Inflammatory macrophage treated with lipopolysaccharide for 4 hours (primary cell): ENCODE results near the gene TPD52L1.
"Not testable (repeated sequence)": the region's sequence is repeated elsewhere in the genome, so short reads cannot be mapped to it uniquely, and the experiment has no call there.

Experiments used
- DNase-seq: peaks from one replicate; pipeline ENCODE4 v3.0.0-alpha.2; 2020

The TPD52L1 gene, protein sequence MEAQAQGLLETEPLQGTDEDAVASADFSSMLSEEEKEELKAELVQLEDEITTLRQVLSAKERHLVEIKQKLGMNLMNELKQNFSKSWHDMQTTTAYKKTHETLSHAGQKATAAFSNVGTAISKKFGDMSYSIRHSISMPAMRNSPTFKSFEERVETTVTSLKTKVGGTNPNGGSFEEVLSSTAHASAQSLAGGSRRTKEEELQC

DNA sequence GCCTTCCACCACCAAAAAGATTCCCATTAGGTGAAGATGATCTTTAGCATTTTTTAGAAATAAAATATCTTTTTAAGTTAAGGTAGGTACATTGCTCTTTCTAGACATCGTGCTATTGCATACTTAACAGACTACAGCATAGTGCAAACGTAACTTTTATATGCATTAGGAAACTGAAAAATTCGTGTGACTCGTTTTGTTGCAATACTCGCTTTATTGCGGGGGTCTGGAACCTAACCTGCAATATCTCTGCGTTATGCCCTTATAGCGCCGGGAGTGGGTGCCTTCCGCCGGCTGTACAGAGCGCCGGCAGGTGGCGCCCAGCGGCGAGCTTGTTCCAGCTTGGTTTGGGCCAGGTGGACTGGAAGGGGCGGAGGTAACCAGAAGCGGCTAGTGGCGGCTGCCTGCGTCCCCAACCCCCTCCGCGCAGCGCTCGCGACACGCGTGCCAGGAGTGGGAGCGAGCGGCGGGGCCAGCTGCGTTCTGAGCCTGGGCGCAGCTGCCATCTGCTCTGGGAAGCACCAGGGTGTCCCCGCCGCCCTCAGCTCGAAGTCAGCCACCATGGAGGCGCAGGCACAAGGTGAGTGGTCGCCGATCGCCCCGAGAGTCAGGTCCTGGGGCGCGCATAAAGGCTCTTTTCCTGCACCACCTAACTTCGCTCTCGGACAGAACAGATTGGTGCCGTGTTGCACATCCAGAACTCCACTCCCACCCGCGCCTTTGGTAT lies at the start of gene TPD52L1:
Gene TPD52L1 (plus strand): TSS at position 383 of the 727 bp plus-strand sequence. CDS start 179 bp downstream, at position 562.
- DNase-seq, result peak; percentile 42

DNA sequence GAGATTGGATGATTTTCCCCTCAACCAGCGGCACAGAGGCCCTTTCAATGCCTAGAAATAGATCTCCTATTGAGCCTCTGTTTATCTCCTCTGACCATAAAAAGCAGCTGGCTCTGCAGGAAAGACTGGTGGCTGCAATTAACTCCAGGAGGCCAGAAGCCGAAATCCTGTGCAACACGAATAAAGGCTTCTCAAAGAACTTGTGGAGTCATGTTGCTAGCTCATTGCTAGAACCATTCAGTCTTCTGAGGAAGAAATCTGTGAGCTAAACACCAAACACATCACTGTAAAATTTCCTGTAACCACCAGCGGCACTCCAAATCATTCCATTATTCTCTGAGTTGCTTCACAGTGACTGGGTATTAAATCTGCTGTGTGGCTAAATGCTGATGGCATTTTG lies 49.1 kb upstream of the TPD52L1 start:
- DNase-seq, result no peak

DNA sequence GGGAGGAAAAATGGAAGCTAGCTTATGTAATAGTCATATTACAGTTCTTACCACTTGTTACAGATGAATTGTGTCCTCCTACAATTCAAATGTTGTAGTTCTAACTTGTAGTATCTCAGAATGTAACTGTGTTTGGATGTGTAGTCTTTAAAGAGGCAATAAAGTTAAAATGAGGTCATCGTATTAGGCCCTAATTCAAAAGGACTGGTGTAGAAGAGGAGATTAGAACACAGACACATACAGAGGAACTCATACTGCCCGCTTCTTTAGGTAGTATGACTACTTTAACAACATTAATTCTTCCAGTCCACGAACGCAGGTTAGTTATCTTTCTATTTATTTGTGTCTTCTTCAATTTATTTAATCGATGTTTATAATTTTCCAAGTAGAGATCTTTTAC lies 46.5 kb upstream of the TPD52L1 start:
- no peak for DNase-seq

DNA sequence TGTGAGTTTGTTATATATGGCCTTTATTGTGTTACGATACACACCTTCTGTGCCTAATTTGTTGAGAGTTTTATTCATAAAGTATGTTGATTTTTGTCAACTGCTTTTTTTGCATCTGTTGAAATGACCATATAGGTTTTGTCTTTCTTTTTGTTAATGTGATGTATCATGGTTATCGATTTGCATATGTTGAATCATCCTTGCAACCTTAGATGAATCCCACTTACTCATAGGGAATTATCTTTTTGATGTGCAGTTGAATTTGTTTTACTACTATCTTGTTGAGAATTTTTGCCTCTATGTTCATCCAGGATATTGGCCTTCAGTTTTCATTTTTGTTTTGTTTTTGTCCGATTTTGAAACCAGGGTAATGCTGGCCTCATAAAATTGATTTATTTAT lies 45.7 kb upstream of the TPD52L1 start:
- DNase-seq, result no peak

DNA sequence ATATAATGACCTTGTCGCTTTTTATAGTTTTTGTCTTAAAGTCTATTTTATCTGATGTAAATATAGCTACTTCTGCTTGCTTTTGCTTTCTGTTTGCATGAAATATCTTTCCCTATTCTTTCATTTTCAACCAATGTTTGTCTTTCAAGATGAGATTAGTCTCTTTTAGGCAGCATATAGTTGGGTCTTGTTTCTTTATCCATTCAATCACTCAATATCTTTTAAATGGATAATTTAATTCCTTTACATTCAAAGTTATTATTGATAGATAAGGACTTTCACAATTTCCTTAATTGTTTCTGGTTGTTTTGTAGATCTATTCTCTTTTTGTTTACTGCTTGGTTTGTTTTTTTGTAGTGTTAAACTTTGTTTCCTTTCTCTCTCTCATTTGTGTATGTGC lies 43.5 kb upstream of the TPD52L1 start:
- no peak for DNase-seq

DNA sequence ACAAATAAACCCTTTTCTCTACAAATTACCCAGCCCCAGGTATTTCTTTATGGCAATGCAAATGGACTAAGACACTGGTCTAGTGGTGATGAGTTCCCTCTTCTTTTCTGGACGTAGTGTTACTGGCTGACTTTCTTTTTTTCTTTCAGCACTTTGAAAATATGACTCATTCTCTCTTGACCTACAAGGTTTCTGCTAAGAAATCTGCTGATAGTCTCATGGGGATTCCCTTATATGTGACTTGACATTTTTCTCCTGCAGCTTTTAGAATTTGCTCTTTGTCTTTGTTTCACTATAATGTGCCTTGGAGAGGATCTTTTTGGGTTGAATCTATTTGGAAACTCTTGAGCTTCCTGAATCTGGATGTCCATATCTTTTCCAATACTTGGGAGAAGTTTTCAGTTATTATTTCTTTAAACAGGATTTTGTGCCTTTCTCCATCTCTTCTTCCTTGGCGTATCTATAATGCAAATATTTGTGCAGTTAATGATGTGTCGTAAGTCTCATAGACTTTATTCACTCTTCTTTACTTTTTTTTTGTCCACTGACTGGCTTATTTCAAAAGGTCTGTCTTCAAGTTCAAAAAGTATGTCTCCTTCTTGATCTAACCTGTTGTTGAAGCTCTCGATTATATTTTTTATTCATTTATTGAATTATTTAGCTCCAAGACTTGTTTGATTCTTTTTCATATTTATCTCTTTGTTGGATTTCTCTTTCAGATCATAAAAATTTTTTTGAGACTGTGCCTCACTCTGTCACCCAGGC lies 42.2 kb upstream of the TPD52L1 start:
- DNase-seq, result no peak

DNA sequence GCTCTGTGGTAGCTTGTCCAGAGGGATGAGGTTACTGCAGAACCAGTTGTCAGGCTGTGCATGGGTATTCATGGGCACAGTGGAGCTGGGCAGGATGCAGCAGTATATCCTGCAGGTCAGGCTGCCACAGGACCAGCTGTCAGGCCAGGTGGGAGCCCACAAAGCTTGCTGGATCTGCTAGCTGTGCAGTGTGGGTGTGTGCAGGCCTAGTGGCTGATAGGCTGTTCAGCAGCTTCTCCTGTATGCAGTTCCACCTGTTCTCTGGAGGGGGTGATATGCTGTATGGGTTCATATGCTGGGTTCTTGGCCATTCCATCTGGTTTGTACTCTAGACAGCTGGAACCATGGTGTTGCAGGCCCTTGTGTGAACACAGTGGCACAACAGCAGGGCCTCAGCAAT lies 40.6 kb upstream of the TPD52L1 start:
- no peak for DNase-seq

DNA sequence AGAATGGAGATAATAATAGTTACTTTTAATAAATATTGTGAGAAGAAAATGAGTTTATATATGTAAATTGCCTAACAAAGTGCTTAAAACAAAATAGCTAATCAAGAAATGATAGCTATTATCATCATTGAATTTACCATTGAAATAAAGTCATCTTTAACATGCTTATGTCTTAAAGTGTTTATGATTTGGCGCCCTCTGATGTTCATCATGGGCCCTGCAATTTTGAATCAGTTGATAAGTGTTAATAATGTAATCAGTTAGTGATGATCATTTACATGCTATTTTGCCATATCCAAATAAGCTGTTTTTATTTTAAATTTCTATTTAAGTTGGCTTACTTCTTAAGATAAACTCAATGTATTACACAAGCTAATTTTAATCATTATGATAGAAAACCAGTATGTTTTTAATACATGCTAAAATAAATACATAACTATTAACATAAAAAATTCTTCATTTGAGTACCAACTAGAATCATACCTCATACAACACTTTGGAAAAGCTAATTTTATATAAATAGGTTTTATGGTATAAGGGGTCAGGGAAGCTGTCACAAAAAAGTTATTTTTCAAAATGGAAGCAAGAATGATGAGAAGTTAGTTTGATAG lies 39.2 kb upstream of the TPD52L1 start:
- peak; percentile 72 for DNase-seq

DNA sequence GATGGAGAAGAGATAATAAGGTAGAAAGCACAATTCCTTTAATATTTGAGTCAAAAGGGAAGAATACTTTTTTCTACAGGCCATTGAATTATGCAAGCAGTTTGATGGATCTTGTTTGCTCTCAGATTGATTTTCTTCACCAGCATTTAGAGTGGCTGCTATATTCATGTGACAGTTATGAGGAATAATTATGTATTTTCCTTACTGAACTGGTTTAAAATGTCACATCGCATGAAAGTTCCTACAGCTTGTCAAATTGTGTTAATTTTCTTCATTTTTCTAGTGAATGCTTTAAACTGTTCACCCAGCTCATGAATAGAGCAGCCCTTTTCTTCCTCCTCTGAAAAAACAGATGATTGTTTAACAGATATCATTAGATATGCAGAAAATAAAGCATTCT lies 37.4 kb upstream of the TPD52L1 start:
- no peak for DNase-seq

DNA sequence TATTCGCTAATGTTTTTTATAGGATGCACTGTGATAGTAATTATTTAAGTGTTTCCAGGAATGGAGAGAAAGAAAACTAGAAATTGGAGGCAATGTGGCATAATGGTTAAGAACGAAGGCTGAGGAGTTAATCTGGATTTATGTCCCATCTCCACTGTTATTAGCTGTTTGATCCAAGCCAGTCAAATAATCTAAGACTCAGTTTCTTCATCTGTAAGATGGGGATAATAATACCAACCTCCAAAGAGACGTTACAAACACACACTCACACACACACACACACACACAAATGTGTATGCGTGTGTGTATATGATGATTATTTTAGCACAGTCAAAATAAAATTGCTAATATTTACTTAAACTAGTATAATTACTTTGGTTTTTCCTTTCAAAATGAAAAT lies 36.9 kb upstream of the TPD52L1 start:
- no peak for DNase-seq

DNA sequence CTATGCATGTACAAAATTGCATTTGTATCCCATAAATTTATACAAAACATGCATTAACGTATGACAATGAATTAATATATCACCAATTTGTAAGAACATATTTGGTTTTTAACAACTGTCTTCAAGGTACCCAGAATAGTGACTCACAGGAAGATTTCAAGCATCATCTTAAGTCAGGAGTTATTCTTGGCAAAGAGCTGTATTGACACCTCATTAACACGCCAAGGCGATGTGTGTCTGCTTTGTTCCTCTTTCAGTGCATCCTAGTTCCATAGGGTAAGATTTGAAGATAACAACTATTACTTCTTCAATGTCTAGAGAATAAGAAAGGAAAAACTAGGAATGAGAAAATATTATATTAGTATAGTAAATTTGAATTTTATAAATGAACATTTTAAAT lies 35.8 kb upstream of the TPD52L1 start:
- DNase-seq, result no peak

DNA sequence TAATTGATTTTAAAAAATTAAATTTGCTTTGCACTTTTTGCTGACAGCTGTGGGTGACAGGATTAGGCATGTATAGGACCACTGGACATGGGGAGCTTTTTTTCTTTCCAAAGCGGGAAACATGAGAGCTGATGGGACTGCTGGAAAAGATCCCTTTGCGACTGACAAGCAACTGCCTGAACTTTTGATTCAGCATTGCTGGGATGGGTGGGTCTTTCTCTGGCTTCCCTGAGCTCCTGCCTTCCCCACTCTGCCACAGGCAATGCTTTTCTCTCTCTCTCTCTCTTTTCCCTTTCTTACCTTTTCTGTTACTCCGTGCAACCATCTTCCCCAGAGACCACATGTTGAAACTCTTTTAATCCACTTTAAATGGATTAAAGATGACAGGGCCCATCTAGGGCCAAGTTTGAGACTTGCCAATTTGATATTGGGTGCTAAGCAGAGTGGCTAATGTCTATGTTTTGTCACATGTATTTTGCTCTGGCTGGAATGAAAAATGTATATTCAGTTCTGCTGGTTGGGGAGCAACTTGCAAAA lies 33.5 kb upstream of the TPD52L1 start:
- DNase-seq, result no peak

DNA sequence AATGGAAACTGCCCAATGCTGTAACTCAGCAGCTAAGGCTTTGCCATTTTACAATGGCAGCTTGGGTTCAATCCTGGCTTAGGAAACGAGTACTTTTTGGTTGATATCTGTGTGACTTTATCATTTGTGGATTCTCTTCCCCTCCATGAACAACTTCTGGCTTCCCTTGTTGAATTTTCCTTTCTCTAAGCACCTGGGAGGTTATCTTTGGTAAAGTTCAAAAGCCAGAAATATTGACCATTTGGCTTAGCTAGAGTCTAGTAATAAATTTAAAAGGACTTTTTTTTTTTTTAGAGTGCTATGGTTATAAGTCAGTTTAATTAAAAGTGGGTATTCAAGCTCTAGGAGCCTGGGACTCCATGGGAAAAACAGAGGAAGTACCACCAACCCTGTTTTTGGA lies 31.7 kb upstream of the TPD52L1 start:
- DNase-seq, result no peak

DNA sequence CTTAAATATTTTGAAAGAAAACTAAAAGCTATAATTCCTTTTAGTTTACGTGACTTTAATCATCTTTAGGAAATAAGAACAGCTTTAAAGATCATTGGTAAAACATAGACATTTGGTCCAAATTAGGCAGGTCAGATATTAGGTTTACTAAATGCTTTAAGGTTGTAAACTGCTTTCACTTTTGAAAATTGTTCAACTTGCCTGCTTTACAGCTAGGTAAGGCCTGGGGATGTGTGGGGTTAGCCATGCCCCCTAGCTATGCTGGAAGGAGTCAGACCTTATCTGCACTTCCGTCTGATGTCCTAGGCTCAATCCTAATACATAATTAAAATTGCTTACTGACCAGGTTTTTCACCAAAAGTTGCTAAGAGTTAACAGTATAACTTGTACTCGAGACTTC lies 30.5 kb upstream of the TPD52L1 start:
- no peak for DNase-seq

DNA sequence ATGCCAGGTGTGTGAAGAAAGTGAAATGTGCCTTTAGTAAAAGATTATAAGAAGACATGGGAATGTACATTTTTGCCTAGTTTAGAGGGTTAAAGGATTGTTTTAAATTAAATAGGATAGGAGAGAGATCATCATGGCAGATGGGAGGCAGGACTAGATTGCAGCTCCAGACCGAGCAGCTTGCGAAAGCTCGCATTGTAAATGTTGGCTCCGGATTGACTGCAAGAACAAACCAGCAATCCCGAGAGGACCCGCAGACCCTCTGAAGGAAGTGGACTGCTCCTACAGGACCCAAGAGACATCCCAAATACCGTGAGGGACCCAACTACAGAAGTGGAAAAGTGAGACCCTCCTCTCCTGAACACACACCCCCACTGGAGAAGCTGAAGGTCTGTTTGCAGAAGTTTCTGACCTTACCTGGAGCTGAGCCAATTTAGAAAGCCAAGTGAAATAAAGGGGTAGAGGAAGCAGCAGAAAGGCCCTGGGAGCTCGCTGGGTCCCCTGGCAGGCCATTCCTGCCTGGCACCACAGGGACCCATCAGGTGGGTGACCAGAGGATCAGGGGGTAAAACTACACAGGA lies 30.0 kb upstream of the TPD52L1 start:
- no peak for DNase-seq

DNA sequence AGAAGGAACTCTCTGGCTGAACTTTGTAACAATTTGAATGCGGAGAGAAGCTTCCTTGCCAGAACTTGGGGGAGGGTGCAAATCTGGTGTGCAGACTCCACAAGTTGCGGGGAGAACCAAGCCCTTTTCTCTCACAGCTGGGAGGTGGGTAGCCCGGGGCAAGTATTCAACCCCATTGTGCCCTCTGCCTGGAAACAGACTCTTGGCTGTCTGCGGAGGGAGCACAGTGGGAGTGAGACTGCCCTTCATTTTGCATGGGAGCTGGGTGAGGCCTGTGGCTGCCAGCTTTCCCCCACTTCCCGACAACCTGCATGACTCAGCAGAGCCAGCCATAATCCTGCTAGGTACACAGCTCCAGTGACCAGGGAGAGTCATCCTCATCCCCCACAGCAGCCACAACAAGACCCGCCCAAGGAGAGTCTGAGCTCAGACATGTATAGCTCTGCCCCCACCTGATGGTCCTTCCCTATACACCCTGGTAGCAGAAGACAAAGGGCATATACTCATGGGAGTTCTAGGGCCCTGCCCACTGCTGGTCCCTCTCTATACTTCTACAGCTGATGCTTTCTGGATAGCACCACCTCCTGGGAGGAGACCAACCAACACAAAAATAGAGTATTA lies 29.4 kb upstream of the TPD52L1 start:
- DNase-seq, result no peak

DNA sequence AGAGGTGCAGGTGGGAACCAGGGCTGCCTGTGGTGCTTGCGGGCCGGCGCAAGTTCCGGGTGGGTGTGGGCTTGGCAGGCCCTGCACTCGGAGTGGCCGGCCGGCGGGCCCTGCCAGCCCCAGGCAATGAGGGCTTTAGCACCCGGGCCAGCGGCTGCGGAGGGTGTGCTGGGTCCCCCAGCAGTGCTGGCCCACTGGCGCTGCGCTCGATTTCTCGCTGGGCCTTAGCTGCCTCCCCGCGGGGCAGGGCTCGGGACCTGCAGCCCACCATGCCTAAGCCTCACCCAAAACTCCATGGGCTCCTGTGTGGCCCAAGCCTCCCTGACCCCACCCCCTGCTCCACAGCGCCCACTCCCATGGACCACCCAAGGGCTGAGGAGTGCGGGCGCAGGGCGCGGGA lies 27.7 kb upstream of the TPD52L1 start:
- not testable (repeated sequence) for DNase-seq

DNA sequence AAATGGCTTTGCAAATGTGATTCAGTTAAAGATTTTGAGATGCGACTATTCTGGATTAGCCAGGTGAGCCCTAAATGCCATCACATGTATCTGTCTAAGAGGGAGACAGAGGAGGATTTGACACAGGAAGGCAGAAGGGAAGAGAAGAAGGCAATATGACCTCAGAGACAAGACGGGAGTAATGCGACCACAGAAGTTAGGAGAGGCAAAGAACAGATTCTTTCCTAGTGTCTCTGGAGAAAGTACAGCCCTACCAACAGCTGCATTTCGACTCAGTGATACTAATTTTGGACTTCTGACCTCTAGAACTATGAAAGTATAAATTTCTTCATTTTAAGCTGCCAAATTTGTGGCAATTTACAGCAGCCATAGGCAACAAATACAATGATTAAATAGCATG lies 24.2 kb upstream of the TPD52L1 start:
- DNase-seq, result no peak

DNA sequence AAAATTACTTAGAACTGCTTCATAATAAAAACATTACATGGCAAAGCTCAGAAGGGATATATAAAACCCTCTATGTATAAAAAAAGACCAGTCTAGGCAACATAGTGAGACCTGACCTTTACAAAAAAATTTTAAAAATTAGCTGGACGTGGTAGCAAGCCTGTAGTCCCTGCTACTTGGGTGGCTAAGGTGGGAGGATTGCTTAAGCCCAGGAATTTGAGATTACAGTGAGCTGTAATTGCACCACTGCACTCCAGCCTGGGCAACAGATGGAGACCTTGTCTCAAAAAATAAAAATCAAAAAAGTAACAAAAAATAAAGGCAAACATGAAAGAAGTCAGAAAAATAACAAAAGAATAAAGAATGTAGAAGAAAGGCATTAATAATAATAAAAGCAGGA lies 21.5 kb upstream of the TPD52L1 start:
- DNase-seq, result no peak

DNA sequence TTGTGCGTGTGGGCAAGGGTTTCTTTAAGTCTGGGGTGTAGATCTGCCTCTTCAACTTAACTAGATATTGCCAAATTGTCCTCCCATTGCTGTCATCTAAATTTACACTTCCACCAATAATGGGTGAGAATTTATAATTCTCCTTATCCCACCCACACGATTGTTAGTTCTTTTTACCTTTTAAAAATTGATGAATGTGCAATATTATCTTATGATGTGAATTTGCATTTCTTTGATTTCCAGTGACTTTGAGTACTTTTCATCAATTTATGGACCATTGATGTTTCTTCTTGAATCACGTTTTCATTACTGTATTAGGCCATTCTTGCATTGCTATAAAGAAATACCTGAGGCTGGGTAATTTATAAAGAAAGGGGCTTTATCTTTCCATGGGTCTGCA lies 17.2 kb upstream of the TPD52L1 start:
- DNase-seq, result no peak

DNA sequence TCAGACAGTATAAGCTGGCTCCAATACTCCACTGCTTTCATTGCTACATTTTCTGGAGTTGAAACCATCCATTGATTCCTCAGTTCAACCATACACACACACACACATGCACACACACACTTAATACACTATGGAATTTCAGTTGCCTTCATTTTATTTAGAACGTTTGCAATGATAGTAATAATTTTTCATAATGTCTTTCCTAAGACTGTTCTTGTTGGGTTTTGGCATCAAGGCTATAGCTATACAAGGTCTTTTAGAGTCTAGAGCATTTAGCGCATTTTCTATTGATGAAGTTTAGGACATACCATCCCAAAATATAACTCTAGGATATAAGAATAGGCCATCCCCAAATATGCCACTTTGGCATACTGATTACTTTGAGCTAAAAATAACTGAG lies 15.5 kb upstream of the TPD52L1 start:
- DNase-seq, result no peak

DNA sequence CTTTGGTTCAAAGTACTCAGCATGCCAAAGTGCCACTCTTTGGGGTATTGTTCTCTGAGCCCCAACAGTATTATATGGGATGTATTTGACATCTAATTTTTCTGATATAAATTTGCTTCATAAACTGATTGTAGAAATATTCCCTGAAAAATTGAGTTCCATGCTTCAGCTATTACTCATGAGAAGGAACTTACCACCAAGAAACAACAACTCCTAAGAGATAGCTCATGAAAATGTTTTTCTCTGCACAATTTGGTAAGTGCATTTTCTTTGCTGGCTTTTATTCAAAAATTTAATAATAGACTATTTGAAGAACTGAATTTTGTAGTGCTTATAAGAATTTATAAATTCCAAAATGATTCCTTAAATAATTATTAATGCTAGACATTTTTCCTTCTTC lies 12.8 kb upstream of the TPD52L1 start:
- DNase-seq, result no peak

DNA sequence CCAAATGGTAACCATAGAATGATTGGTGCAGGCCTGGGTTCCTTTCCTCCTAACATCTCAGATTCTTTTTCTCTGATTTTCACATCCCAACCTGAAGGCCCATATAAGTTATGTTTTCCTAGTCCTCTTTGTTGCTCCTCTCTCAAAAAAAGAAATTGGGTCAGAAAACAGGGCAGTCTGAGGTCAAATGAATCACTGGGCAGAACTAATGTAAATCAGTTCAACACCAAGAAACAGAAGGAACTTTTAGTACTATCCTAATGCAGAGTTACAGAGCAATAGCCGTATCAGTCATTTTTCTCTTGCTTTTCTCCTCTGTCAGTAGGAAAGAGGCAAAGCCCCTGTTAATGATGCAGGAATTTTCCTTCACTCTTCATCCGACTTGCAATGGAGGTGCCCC lies 11.0 kb upstream of the TPD52L1 start:
- DNase-seq, result no peak
